Activated CD8-positive, alpha-beta memory T cell treated with anti-CD3 and anti-CD28 coated beads, Interleukin-2, amount 10 ng/mL, durations not matched to agents 7 days and 5 days (primary cell): Measurements from ENCODE around the gene KIF13A. TPM values are rescaled to one million over a fixed set of nuclear protein-coding genes. Genes with fewer than 3 reads are reported as not detected.
A peak's percentile ranks its signal among the peaks of the same experiment; 100 is the strongest.
"Not testable (repeated sequence)": the region's sequence is repeated elsewhere in the genome, so short reads cannot be mapped to it uniquely, and the experiment has no call there.

Experiments
- ATAC-seq: fragments of 150-1000 bp; cut with Tn5 transposase; one replicate; pipeline ENCODE4 v1.10.0; 2021; ENCODE audit warnings: moderate library complexity
- CTCF ChIA-PET: fragments of 350-600 bp; sonication (Branson Sonifier 250); formaldehyde crosslinking; loops from one replicate; lab custom pipeline; 2021; ENCODE audit warnings: antibody characterized with exemption; lab: Charles Lee
- DNase-seq: peaks from one replicate; pipeline ENCODE4 v3.0.0-alpha.2; 2020
- H3K27ac Mint-ChIP-seq: one replicate; pipeline ENCODE4 v1.8.0; 2021; ENCODE audit warnings: mild to moderate bottlenecking, mixed read lengths
- H3K27me3 Mint-ChIP-seq: one replicate; pipeline ENCODE4 v1.8.0; 2021; ENCODE audit warnings: mixed read lengths
- H3K36me3 Mint-ChIP-seq: one replicate; pipeline ENCODE4 v1.8.0; 2021; ENCODE audit warnings: mild to moderate bottlenecking, mixed read lengths
- H3K4me1 Mint-ChIP-seq: one replicate; pipeline ENCODE4 v1.8.0; 2021; ENCODE audit warnings: mixed read lengths
- H3K4me3 Mint-ChIP-seq: one replicate; pipeline ENCODE4 v1.8.0; 2021; ENCODE audit warnings: mild to moderate bottlenecking, moderate library complexity, mixed read lengths
- H3K9me3 Mint-ChIP-seq: one replicate; pipeline ENCODE4 v1.8.0; 2022; ENCODE audit warnings: low read depth, mixed read lengths
- total RNA-seq, 2 experiments: library from RNA; stranded (reverse); gene quantifications; one replicate each; pipeline ENCODE4 v1.2.3, GENCODE V29; 2021

KIF13A gene
- total RNA-seq, 2 experiments from 2014 or later: 0.05 TPM; not detected in 1

DNA sequence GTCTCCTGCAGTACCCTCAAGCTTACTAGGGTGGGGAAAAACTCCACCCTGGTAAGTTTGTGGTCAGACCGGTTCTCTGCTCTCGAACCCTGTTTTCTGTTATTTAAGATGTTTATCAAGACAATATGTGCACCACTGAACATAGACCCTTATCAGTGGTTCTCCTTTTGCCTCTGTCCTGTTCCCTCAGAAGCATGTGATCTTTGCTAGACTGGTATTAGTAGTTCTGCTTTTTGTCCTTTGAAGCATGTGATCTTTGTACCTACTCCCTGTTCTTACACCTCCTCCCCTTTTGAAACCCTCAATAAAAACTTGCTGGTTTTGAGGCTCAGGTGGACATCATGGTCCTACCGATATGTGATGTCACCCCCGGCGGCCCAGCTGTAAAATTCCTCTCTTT, 180.0 kb downstream of the KIF13A start:
- H3K27me3 Mint-ChIP-seq: peaks cover 35% of the 10 kb centered on the region
- H3K4me1 Mint-ChIP-seq, H3K4me3 Mint-ChIP-seq, CTCF ChIA-PET, H3K9me3 Mint-ChIP-seq, H3K36me3 Mint-ChIP-seq, H3K27ac Mint-ChIP-seq, ATAC-seq, DNase-seq: not testable (repeated sequence)

DNA sequence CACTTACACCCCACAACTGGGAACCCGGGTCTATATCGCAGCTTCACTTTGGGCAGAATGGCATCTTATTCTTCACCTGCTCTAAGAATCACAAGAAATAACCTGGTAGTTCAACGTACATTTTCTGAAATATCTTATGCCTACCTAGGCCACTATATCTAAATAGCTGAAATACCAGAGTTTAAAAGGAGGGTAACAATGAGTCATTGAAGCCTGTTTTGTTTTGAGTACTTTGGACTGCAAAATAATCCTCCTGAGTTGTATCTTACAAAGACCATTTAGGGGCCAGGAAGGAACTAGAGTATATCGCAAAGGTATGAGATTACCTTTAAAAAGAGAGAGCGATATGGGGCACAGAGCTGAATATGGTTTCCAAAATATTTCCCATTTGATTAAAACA, 184.0 kb downstream of the KIF13A start:
- ATAC-seq (no peak), DNase-seq (no peak)
- CTCF ChIA-PET: interaction anchor here (0.5 to 4.1 kb wide), 23 partner anchors 9 to 644 kb away, joined by 3 to 29 read pairs (median 4); partner anchors contain the start of genes FAM8A1 and NUP153
- Mint-ChIP-seq H3K36me3 (no peaks in the 10 kb centered on the region), H3K27me3 (peaks cover 20% of the 10 kb centered on the region), H3K4me1 (peaks cover 6% of the 10 kb centered on the region), H3K27ac (no peak overlapping the region), H3K9me3 (no peaks in the 10 kb centered on the region), H3K4me3 (no peak overlapping the region)

DNA sequence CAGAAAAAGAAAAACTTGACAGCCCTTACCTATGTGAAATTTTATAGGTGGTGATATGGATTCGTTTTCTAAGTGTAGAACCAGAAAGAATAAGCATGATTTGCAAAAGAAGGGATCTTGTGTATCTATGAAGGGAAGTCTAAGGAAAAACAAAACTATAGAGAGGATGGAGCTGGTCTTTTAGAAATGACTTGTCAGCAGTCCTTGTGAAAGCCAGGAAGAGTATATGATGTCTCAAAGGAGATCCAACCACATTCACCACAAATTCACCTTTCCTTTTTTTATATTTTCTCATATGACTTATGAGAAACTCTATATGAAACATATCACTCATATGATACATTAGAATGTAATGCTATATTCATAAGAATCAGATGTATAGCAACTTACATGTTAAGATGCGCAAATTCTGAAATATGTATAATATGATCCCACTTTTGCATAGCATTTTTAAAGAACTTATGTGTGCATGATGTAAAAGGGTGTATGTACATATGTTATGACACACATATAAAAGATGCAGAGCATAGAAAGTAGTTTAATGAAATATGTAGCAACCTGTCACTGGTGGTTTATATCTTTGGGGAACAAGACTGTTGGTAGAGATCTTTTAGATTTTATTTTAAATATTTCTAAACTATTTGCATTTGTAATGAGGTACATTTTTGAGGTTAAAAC, 188.8 kb downstream of the KIF13A start:
- Mint-ChIP-seq H3K36me3 (no peaks in the 10 kb centered on the region), H3K4me1 (no peaks in the 10 kb centered on the region), H3K9me3 (no peaks in the 10 kb centered on the region), H3K27ac (no peak overlapping the region), H3K27me3 (peaks cover 33% of the 10 kb centered on the region), H3K4me3 (no peak overlapping the region)
- ATAC-seq: no peak
- DNase-seq: no peak
- CTCF ChIA-PET: interaction anchor here (1.1 to 1.2 kb wide), 2 partner anchors 97 to 213 kb away, joined by 3 to 4 read pairs; no protein-coding TSS in a partner anchor

DNA sequence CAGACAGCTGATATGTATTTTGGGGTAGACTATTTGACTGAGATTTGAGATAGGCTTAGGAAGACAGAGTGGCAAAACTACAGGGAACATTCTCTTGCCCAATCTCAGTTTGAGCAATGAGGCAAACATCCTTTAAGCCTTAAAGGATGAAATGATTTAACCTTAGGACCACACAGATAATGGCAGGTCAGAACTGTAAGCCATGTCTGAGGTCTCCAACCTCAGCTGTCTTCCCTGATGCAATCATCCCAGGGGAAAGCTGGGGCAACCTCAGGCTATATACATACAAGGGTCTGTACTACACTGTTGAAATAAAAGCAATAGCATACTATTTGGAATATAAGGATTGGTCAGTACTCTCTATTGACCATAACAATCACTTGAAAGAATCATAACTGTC, 196.9 kb downstream of the KIF13A start:
- Mint-ChIP-seq H3K9me3 (no peaks in the 10 kb centered on the region), H3K4me3 (no peak overlapping the region), H3K36me3 (no peaks in the 10 kb centered on the region), H3K27ac (no peak overlapping the region), H3K27me3 (peaks cover 29% of the 10 kb centered on the region), H3K4me1 (no peaks in the 10 kb centered on the region)
- CTCF ChIA-PET: interaction anchor here (0.7 to 1.6 kb wide), 2 partner anchors 14 to 207 kb away, joined by 3 to 9 read pairs; no protein-coding TSS in a partner anchor
- ATAC-seq (no peak), DNase-seq (no peak)

DNA sequence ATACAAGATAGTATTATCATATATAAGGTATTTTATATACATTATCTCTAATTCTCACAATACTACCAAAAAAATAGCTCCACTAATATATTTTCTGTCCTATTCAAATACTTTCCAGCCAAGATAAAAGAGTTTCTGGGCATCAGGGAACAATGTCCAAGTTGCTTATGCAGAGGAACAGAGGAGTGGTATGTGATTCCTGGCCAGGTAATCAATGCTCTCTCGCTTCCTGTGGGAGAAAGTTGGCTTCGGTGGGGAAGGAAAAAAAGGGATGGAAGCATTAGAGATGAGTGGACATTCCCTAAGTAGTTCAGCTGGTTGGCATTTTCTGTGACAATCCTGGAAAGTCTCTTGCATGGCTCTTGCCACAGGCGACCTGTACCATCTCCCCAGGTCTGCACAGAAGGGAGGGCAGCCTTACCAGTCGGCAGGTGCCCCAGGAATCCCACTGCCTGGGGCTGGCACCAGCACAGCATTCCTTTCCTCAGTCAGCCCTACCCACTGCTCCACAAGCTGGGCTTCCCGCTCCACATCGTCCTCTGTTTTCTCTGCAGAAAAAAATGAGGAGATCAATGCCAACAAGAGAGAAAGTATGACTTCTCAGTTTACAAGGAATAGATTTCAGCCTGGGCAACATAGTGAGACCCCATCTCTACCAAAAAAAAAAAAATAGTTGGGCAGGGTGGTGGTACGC, 202.2 kb downstream of the KIF13A start:
- Mint-ChIP-seq H3K36me3 (no peaks in the 10 kb centered on the region), H3K4me3 (no peak overlapping the region), H3K4me1 (no peaks in the 10 kb centered on the region), H3K27me3 (peaks cover 14% of the 10 kb centered on the region), H3K27ac (no peak overlapping the region), H3K9me3 (no peaks in the 10 kb centered on the region)
- CTCF ChIA-PET: no interaction called here
- DNase-seq: no peak
- no peak for ATAC-seq

DNA sequence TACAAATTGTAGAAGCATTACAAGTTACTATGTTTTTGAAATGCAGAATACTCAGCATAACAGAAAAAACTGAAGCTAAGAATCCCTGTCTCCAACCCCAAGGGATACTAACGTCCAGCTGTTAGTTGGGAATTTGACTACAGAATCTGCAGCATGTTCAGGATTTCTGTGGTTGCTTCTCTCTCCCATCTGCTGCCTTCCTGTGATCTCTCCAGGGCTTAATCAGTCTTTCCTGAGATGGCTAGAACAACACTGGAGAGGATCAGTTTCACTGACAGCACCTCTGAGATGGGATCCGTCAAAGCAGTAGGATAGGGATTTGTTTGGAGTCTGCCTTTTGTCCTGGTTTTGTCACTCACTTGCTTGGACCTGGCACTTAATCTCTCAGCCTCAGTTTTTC, 207.4 kb downstream of the KIF13A start:
- Mint-ChIP-seq H3K9me3 (no peaks in the 10 kb centered on the region), H3K27me3 (peaks cover 7% of the 10 kb centered on the region), H3K4me1 (no peaks in the 10 kb centered on the region), H3K36me3 (no peaks in the 10 kb centered on the region), H3K4me3 (no peak overlapping the region), H3K27ac (no peak overlapping the region)
- ATAC-seq: no peak
- CTCF ChIA-PET: no interaction called here
- no peak for DNase-seq

DNA sequence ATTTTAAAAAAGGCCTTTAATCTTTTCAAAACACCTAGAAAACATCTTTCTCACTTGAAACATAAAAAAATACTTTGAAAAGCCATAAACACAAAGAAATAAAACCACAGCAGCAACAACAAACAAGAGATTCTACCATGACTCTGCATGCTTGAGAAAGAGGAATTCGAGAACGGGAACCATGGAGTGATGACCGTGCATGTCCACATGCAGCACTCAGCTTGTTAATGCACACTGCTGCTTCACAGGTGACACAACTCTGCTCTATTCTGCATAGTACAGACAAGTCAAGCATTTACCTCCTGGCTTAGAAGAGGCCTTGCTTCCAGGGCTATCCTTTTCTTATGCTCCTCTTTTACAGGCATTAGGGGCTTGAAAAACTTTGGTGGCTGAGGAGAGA, 215.8 kb downstream of the KIF13A start:
- Mint-ChIP-seq H3K4me3 (no peak overlapping the region), H3K27me3 (peaks cover 11% of the 10 kb centered on the region), H3K9me3 (no peaks in the 10 kb centered on the region), H3K27ac (no peak overlapping the region), H3K4me1 (no peaks in the 10 kb centered on the region), H3K36me3 (no peaks in the 10 kb centered on the region)
- DNase-seq (no peak), ATAC-seq (no peak)
- CTCF ChIA-PET: no interaction called here

DNA sequence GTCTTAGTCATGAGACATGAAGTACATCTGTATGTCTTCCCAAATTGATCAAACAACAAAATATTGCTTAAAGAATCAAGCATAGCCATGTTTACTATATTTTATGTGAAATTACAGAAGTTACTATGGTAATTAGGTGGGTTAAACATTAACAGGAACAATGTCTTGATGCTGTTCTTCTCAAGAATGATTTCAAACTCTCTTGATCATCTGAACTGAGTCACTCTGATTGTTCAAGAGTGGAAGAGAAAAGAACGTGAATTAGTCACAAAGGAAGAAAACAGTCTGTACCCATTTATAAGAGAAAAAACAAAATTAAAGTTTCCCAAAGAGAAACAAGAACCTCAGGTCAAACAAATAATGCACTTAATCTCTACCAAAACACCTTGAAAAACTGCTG, 218.6 kb downstream of the KIF13A start:
- Mint-ChIP-seq H3K4me1 (no peaks in the 10 kb centered on the region), H3K9me3 (no peaks in the 10 kb centered on the region), H3K4me3 (no peak overlapping the region), H3K27me3 (peaks cover 26% of the 10 kb centered on the region), H3K27ac (no peak overlapping the region), H3K36me3 (no peaks in the 10 kb centered on the region)
- ATAC-seq (no peak), DNase-seq (no peak)
- CTCF ChIA-PET: interaction anchor here (0.9 kb wide), 1 partner anchor 142 kb away, joined by 3 read pairs; no protein-coding TSS in a partner anchor

DNA sequence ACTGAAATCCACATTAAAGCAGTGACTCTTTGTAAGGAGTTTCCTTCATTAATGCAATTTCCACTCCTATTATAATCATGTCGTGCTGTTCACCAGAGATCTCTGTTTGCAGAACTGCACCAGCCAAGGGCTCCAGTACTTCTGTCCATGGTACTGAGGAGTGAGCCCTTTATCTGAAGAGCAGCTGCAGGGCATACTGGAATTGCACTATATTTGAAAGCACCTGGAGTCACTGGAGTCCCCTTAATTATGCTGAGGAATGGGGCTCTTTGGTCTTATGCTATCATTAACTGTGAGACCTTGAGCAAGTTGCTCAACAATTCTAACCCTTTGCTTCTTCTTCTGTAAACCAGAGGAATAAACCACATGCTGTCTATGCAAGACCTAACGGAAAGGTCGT, 219.0 kb downstream of the KIF13A start:
- Mint-ChIP-seq H3K4me3 (no peak overlapping the region), H3K36me3 (no peaks in the 10 kb centered on the region), H3K4me1 (no peaks in the 10 kb centered on the region), H3K27ac (no peak overlapping the region), H3K27me3 (peaks cover 24% of the 10 kb centered on the region), H3K9me3 (no peaks in the 10 kb centered on the region)
- DNase-seq: no peak
- CTCF ChIA-PET: no interaction called here
- ATAC-seq: no peak

DNA sequence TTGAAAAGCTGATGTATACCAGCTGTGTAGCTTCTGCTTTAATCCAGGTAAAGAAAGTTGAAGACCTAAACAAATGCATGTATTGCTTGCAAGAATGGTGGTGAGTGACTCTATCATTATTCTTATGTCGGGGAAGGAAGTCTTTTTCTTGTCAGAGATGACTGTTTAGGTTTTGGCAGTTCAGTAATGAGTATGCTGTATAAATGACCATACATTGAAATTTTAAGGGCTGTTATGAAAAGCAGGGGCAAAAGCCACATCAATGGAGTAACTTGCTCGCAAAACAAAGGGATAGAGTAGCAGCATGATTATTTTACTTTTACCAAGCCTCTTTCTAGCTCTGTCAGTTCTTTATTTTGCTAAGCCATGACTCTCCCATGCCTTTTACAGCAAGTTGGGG, 224.8 kb downstream of the KIF13A start:
- CTCF ChIA-PET: no interaction called here

DNA sequence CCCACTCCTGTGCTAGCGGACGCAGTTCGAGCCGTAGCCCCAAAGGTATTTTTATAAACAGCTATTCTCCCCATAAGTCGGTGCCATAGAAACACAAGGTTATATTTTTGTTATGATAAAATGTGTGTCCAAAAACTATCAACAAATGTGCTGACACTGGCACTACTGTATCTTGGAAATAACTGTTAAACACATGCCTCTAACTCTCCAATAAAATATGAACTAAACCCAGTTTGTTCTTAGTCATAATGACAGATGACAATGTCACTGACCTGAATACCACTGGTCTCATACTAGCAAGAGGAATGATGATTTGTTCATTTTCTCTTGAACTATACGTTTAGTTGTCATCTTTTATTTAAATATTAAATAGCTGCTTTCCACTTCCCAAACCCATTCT, 229.3 kb downstream of the KIF13A start:
- peaks cover 22% of the 10 kb centered on the region for H3K27me3 Mint-ChIP-seq
- no peak overlapping the region for H3K27ac Mint-ChIP-seq
- H3K36me3 Mint-ChIP-seq: no peaks in the 10 kb centered on the region
- H3K4me3 Mint-ChIP-seq: no peak overlapping the region
- peaks cover 6% of the 10 kb centered on the region for H3K4me1 Mint-ChIP-seq
- H3K9me3 Mint-ChIP-seq: no peaks in the 10 kb centered on the region
- no peak for ATAC-seq
- CTCF ChIA-PET: no interaction called here
- DNase-seq: no peak

More for the DNA sequence above, 224.8 kb downstream of the KIF13A start:
- Mint-ChIP-seq H3K27ac (no peak overlapping the region), H3K27me3 (peaks cover 26% of the 10 kb centered on the region), H3K4me3 (no peak overlapping the region), H3K36me3 (no peaks in the 10 kb centered on the region), H3K9me3 (no peaks in the 10 kb centered on the region), H3K4me1 (peaks cover 6% of the 10 kb centered on the region)
- ATAC-seq: peak; percentile 45
- DNase-seq: no peak

DNA sequence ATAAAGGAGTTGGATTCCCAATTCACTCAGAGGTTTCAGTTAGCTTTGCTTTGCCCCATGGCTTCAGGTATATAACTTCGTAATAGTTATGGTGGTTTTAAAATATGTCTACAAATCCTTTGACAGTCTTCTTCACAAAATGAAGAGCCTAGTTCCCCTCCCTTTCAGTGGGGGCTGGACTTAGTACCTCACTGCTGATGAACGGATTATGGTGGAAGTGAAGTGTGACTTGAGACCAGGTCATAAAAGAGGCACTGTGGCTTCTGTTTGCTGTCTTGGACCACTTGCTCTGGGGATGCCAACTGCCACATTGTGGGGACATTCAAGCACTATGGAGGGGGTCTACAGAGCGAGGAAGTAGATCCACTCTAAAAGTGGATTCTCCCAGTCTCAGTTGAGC, 233.2 kb downstream of the KIF13A start:
- Mint-ChIP-seq H3K27ac (no peak overlapping the region), H3K9me3 (no peaks in the 10 kb centered on the region), H3K4me1 (no peaks in the 10 kb centered on the region), H3K27me3 (peaks cover 16% of the 10 kb centered on the region), H3K4me3 (no peak overlapping the region), H3K36me3 (no peaks in the 10 kb centered on the region)
- DNase-seq (no peak), ATAC-seq (no peak)
- CTCF ChIA-PET: no interaction called here

DNA sequence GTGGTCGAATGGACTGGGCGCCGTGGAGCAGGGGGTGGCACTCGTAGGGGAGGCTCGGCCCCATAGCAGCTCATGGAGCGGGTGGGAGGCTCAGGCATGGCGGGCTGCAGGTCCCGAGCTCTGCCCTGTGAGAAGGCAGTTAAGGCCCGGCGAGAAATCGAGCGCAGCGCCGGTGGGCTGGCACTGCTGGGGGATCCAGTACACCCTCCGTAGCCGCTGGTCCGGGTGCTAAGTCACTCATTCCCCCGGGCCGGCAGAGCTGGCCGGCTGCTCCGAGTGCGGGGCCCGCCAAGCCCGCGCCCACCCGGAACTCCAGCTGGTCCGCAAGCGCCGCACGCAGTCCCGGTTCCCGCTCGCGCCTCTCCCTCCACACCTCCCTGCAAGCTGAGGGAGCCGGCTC, 242.1 kb downstream of the KIF13A start:
- H3K27me3 Mint-ChIP-seq, DNase-seq, H3K36me3 Mint-ChIP-seq, H3K27ac Mint-ChIP-seq, CTCF ChIA-PET, ATAC-seq, H3K9me3 Mint-ChIP-seq, H3K4me1 Mint-ChIP-seq, H3K4me3 Mint-ChIP-seq: not testable (repeated sequence)

DNA sequence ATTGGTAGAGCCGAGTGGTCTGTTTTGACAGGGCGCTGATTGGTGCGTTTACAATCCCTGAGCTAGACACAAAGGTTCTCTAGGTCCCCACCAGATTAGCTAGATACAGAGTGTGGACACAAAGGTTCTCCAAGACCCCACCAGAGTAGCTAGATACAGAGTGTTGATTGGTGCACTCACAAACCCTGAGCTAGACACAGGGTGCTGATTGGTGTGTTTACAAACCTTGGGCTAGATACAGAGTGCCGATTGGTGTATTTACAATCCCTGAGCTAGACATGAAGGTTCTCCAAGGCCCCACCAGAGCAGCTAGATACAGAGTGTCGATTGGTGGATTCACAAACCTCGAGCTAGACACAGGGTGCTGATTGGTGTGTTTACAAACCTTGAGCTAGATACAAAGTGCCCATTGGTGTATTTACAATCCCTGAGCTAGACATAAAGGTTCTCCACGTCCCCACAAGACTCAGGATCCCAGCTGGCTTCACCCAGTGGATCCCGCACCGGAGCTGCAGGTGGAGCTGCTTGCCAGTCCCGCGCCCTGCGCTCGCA, 242.6 kb downstream of the KIF13A start:
- H3K27ac Mint-ChIP-seq, H3K4me3 Mint-ChIP-seq, DNase-seq, CTCF ChIA-PET, H3K9me3 Mint-ChIP-seq, ATAC-seq, H3K36me3 Mint-ChIP-seq, H3K4me1 Mint-ChIP-seq, H3K27me3 Mint-ChIP-seq: not testable (repeated sequence)
